NT2/D1 (cell line): ENCODE data around the gene CD47.

Experiments
- SUZ12 ChIP-seq: IDR thresholded peaks from 2 replicates; pipeline ENCODE4 v1.6.1; 2011; ENCODE audit not compliant: insufficient read length, insufficient read depth; ENCODE audit errors: extremely low read depth
- YY1 ChIP-seq: IDR thresholded peaks from 2 replicates; pipeline ENCODE4 v1.6.1; 2011; ENCODE audit not compliant: insufficient read length, insufficient read depth
- ZNF274 ChIP-seq: IDR thresholded peaks from 2 replicates; pipeline ENCODE4 v1.6.1; 2011; ENCODE audit warnings: mild to moderate bottlenecking, low read depth, low read length

GRCh38 chr3:108106449-108106848 lies 15.6 kb upstream of the CD47 start:
- TF ChIP-seq YY1 (no peak), ZNF274 (no peak), SUZ12 (no peak)
